Fibroblast of lung (primary cell): Measurements from ENCODE around the gene CFAP57.

Experiments used
- EZH2 ChIP-seq: IDR thresholded peaks from 2 replicates; pipeline ENCODE4 v1.5.1; 2012; ENCODE audit warnings: low read length, control low read depth, mild to moderate bottlenecking; ENCODE audit errors: missing control alignments
- TF ChIP-seq, protein P1 (sequence below), 2 donors: IDR thresholded peaks in 1 of 2; conservative IDR thresholded peaks in 1 of 2; 1 replicate in 1 of 2; 2 replicates in 1 of 2; pipeline ENCODE4 v1.5.1; 2011 to 2012; ENCODE audit warnings: low read length in 2 of 2, control low read depth in 1 of 2, inconsistent platforms in 1 of 2, low read depth in 1 of 2, mild to moderate bottlenecking in 1 of 2

DNA sequence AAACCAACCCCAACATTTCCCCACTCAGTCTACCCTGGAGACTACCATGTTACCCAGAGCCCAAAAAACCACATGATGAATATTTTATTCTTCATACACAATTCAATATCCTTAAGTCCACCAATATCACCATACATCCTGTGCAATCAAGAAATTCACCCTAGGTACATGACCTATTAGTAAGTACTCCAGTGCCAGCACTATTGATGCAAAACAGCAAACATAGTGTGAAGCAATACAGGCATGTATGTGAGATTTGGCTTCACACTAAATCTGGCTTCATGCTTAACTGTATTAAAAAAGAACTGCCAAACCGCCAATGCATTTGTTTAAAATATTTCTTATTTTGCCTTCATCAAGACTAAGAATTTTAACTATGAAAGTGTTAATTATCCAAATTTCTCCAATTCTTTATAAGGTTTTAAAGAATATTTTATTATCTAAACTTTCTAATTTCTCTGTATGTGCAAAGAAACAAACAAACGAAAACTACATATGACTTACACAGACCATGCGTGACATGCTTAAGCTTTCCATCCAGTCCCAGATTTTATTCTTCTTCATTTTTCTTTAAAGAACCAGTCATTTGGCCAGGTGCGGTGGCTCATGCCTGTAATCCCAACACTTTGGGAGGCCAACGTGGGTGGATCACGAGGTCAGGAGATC lies 75.3 kb downstream of the CFAP57 start:
- TF ChIP-seq, protein P1, sequence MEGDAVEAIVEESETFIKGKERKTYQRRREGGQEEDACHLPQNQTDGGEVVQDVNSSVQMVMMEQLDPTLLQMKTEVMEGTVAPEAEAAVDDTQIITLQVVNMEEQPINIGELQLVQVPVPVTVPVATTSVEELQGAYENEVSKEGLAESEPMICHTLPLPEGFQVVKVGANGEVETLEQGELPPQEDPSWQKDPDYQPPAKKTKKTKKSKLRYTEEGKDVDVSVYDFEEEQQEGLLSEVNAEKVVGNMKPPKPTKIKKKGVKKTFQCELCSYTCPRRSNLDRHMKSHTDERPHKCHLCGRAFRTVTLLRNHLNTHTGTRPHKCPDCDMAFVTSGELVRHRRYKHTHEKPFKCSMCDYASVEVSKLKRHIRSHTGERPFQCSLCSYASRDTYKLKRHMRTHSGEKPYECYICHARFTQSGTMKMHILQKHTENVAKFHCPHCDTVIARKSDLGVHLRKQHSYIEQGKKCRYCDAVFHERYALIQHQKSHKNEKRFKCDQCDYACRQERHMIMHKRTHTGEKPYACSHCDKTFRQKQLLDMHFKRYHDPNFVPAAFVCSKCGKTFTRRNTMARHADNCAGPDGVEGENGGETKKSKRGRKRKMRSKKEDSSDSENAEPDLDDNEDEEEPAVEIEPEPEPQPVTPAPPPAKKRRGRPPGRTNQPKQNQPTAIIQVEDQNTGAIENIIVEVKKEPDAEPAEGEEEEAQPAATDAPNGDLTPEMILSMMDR (conservative IDR thresholded peaks at IDR 0.05 in 1 of 2, IDR thresholded peaks at IDR 0.05 in 1 of 2; ENCODE audit: low read depth in 1 of 2, low read length in 2 of 2): no peak
- no peak for TF ChIP-seq EZH2
